ENCODE data around the gene MNX1. TPM values are rescaled to one million over a fixed set of nuclear protein-coding genes. Genes with fewer than 3 reads are reported as not detected.

The MNX1 gene
- total and polyA plus RNA-seq, 9 of the 15 experiments (the other 6 are each of a cell fraction or from before 2014, with no cell fraction given) = 0.15 to 8.0 (median 1.4) TPM

- TF ChIP-seq REST (IDR thresholded peaks at IDR 0.05; ENCODE audit: borderline replicate concordance) (0 out of 2 replicates have a peak, but pooled peaks have one; percentile 4), REST (CRISPR knock-in tag; IDR thresholded peaks at IDR 0.05; ENCODE audit: low read depth) (no peak), RBM22 (IDR thresholded peaks at IDR 0.05; ENCODE audit: low read depth, low read length, poor library complexity, severe bottlenecking) (no peak), ARNT (IDR thresholded peaks at IDR 0.05) (no peak), ZNF175 (CRISPR knock-in tag; IDR thresholded peaks at IDR 0.05; ENCODE audit: low read depth) (peak; percentile 53; the same call in 1 of the 2 replicates), HOXB6 (CRISPR knock-in tag; IDR thresholded peaks at IDR 0.05; ENCODE audit: borderline replicate concordance) (no peak), E2F6 (IDR thresholded peaks at IDR 0.05; ENCODE audit: borderline replicate concordance in 1 of 2, extremely low read depth in 1 of 2, insufficient read depth in 1 of 2, insufficient read length in 1 of 2, low read depth in 1 of 2, low read length in 1 of 2, poor library complexity in 1 of 2, severe bottlenecking in 1 of 2) (peak; percentile 32 to 88), NCOA1 (IDR thresholded peaks at IDR 0.05; ENCODE audit: low read depth) (no peak), MEIS2 (IDR thresholded peaks at IDR 0.05; ENCODE audit: partially characterized antibody) (peak; percentile 52), TFAP4 (CRISPR knock-in tag; IDR thresholded peaks at IDR 0.05; ENCODE audit: borderline replicate concordance) (no peak; the same call in 1 of the 2 replicates), NFYB (IDR thresholded peaks at IDR 0.05; ENCODE audit: extremely low read depth, insufficient read length) (no peak), CXXC5 (CRISPR knock-in tag; IDR thresholded peaks at IDR 0.05) (peak; percentile 20; the same call in 1 of the 2 replicates), LEF1 (IDR thresholded peaks at IDR 0.05) (no peak), FOXP1 (CRISPR knock-in tag; IDR thresholded peaks at IDR 0.05) (no peak)
- TF ChIP-seq, protein P1, sequence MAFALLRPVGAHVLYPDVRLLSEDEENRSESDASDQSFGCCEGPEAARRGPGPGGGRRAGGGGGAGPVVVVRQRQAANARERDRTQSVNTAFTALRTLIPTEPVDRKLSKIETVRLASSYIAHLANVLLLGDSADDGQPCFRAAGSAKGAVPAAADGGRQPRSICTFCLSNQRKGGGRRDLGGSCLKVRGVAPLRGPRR (CRISPR knock-in tag; IDR thresholded peaks at IDR 0.05) = no peak
These were observed 10.3 kb downstream of the MNX1 start (continued) for GRCh38 chr7:156999958-157000726.
